SK-N-SH (cell line): ENCODE measurements around the gene IRX2. TPM values are rescaled to one million over a fixed set of nuclear protein-coding genes. Genes with fewer than 3 reads are reported as not detected.

Experiments
- CTCF ChIA-PET: fragments of 300-600, 350-600 bp; formaldehyde crosslinking; extraction: SDS; loops from one replicate; lab custom pipeline; 2021; lab: Yijun Ruan, JAX
- POLR2A ChIA-PET: fragments of 350-600 bp; sonication (Branson Sonifier 250); formaldehyde crosslinking; extraction: SDS; loops from one replicate; lab custom pipeline; 2020; ENCODE audit warnings: antibody characterized with exemption, inconsistent platforms; lab: Yijun Ruan, JAX
- DNase-seq: peaks from one replicate; pipeline ENCODE4 v3.0.0; 2012
- H2AFZ ChIP-seq: fragments of 200-600 bp; sonication (generic); 2 replicates; pipeline ENCODE4 v1.8.1; 2016; ENCODE audit warnings: antibody characterized with exemption, mild to moderate bottlenecking, low read depth
- H3F3A ChIP-seq: fragments of 200-600 bp; sonication (generic); replicated peaks from 2 replicates; pipeline ENCODE3; 2016; ENCODE audit warnings: antibody characterized with exemption, mild to moderate bottlenecking; ENCODE audit not compliant: insufficient read depth
- H3K27ac ChIP-seq, 2 experiments: fragments of 200-500 bp in 1 of 2; fragments of 200-600 bp in 1 of 2; sonication (Bioruptor generic) in 1 of 2; sonication (generic), shearing (Covaris generic) in 1 of 2; 2 replicates each; pipeline versions ENCODE4 v1.5.1 to v1.6.1; 2014 to 2016; ENCODE audit warnings: low read depth in 2 of 2, inconsistent platforms in 1 of 2, low read length in 1 of 2, mild to moderate bottlenecking in 1 of 2, mixed read lengths in 1 of 2
- H3K27me3 ChIP-seq: fragments of 200-600 bp; sonication (generic), shearing (Covaris generic); 2 replicates; pipeline ENCODE4 v1.6.1; 2016; ENCODE audit warnings: mixed run types; ENCODE audit not compliant: insufficient read depth
- H3K36me3 ChIP-seq, 2 experiments: fragments of 200-500 bp in 1 of 2; fragments of 200-600 bp in 1 of 2; sonication (Bioruptor generic) in 1 of 2; sonication (generic) in 1 of 2; replicated peaks in 1 of 2; 2 replicates each; pipeline versions ENCODE3 to v1.5.1; 2014 to 2016; ENCODE audit warnings: low read length in 1 of 2, mild to moderate bottlenecking in 1 of 2; ENCODE audit not compliant: insufficient read depth in 2 of 2, control insufficient read depth in 1 of 2
- H3K4me1 ChIP-seq, 2 experiments: fragments of 200-500 bp in 1 of 2; fragments of 200-600 bp in 1 of 2; sonication (Bioruptor generic) in 1 of 2; sonication (generic), shearing (Covaris generic) in 1 of 2; 2 replicates each; pipeline versions ENCODE4 v1.5.1 to v1.6.1; 2014 to 2016; ENCODE audit warnings: low read depth in 1 of 2, low read length in 1 of 2, mixed run types in 1 of 2; ENCODE audit not compliant: insufficient read depth in 2 of 2, control insufficient read depth in 1 of 2
- H3K4me2 ChIP-seq: fragments of 200-600 bp; sonication (generic), shearing (Covaris generic); 2 replicates; pipeline ENCODE4 v1.6.1; 2017; ENCODE audit warnings: mixed run types
- H3K4me3 ChIP-seq, 2 experiments: fragments of 200-500 bp in 1 of 2; fragments of 200-600 bp in 1 of 2; sonication (Bioruptor generic) in 1 of 2; sonication (generic), shearing (Covaris generic) in 1 of 2; 2 replicates each; pipeline versions ENCODE4 v1.5.1 to v1.8.1; 2014 to 2016; ENCODE audit warnings: low read depth in 2 of 2, inconsistent platforms in 1 of 2, low read length in 1 of 2, mild to moderate bottlenecking in 1 of 2, mixed read lengths in 1 of 2, moderate library complexity in 1 of 2
- H3K79me2 ChIP-seq: fragments of 200-600 bp; sonication (generic); 2 replicates; pipeline ENCODE4 v1.8.1; 2017; ENCODE audit warnings: mild to moderate bottlenecking; ENCODE audit not compliant: insufficient read depth
- H3K9ac ChIP-seq: fragments of 200-600 bp; sonication (generic); 2 replicates; pipeline ENCODE4 v1.6.1; 2017; ENCODE audit warnings: mixed run types
- H3K9me2 ChIP-seq: fragments of 200-600 bp; sonication (generic); 2 replicates; pipeline ENCODE4 v1.6.1; 2017; ENCODE audit warnings: mixed run types
- H3K9me3 ChIP-seq: fragments of 200-600 bp; sonication (generic); 2 replicates; pipeline ENCODE4 v1.6.1; 2017; ENCODE audit warnings: mixed run types, mild to moderate bottlenecking, moderate library complexity
- H4K20me1 ChIP-seq: fragments of 200-600 bp; sonication (generic); 2 replicates; pipeline ENCODE4 v1.6.1; 2017; ENCODE audit warnings: mild to moderate bottlenecking, mixed run types; ENCODE audit not compliant: insufficient read depth
- CHD2 ChIP-seq: fragments of 150-350 bp; IDR thresholded peaks from 2 replicates; pipeline ENCODE4 v1.6.1; 2018; ENCODE audit warnings: low read length; ENCODE audit not compliant: partially characterized antibody
- CTCF ChIP-seq: fragments of 200-600 bp; sonication (generic); IDR thresholded peaks from 2 replicates; pipeline ENCODE4 v1.6.1; 2017; ENCODE audit warnings: antibody characterized with exemption, mild to moderate bottlenecking, moderate library complexity
- EP300 ChIP-seq, 2 experiments: IDR thresholded peaks; 2 replicates each; pipeline versions ENCODE4 v1.4.0 to v1.6.1; 2012; ENCODE audit warnings: borderline replicate concordance in 1 of 2, low read depth in 1 of 2, low read length in 1 of 2
- EZH2phosphoT487 ChIP-seq: fragments of 200-600 bp; sonication (generic); IDR thresholded peaks from 2 replicates; pipeline ENCODE4 v1.6.1; 2017; ENCODE audit warnings: low read depth, mixed run types, mild to moderate bottlenecking, antibody characterized with exemption, moderate library complexity, borderline replicate concordance
- FOSL2 ChIP-seq: IDR thresholded peaks from 2 replicates; pipeline ENCODE4 v1.4.0; 2012; ENCODE audit warnings: low read depth, mild to moderate bottlenecking, moderate library complexity, borderline replicate concordance
- FOXJ3 ChIP-seq: sonication (generic); formaldehyde crosslinking; IDR thresholded peaks from 2 replicates; pipeline ENCODE4 v1.5.1; 2020; ENCODE audit warnings: mild to moderate bottlenecking, missing genetic modification reagents
- MAX ChIP-seq: IDR thresholded peaks from 2 replicates; pipeline ENCODE4 v1.4.0; 2012; ENCODE audit warnings: low read depth
- NRF1 ChIP-seq: IDR thresholded peaks from 2 replicates; pipeline ENCODE4 v1.6.1; 2012; ENCODE audit warnings: low read depth, mild to moderate bottlenecking, low read length
- PBX3 ChIP-seq: IDR thresholded peaks from 2 replicates; pipeline ENCODE4; 2012
- RAD21 ChIP-seq: IDR thresholded peaks from 2 replicates; pipeline ENCODE4 v1.6.1; 2012; ENCODE audit warnings: mild to moderate bottlenecking, low read length
- RCOR1 ChIP-seq: fragments of 150-350 bp; IDR thresholded peaks from 2 replicates; pipeline ENCODE4 v1.6.1; 2017; ENCODE audit warnings: antibody characterized with exemption, low read length
- TAF1 ChIP-seq: IDR thresholded peaks from 2 replicates; pipeline ENCODE4 v1.6.1; 2012; ENCODE audit warnings: low read depth, mild to moderate bottlenecking, low read length, moderate library complexity, borderline replicate concordance
- WGBS: methylation state at CpG from one replicate; pipeline ENCODE4 v1.1.6; 2017; ENCODE audit warnings: low lambda C conversion rate; 5-methylcytosine and 5-hydroxymethylcytosine counted together
- polyA plus RNA-seq, 3 experiments: library from polyadenylated mRNA; depleted of rRNA; stranded (reverse); fragments of >200 nt; gene quantifications; 2 replicates each; pipeline ENCODE4 v1.2.3, GENCODE V29; 2012

IRX2 gene
- polyA plus RNA-seq, 1 of the 3 experiments (the other 2 are of a cell fraction) = not detected

GRCh38 chr5:2721385-2722138, 29.9 kb downstream of the IRX2 start:
- H3K9me2 ChIP-seq = no peaks in the 10 kb centered on the region
- TF ChIP-seq CHD2 = no peak
- no peak for TF ChIP-seq EP300 (IDR thresholded peaks at IDR 0.05; ENCODE audit: borderline replicate concordance in 1 of 2, low read depth in 1 of 2, low read length in 1 of 2)
- TF ChIP-seq FOSL2 = no peak
- no peak for TF ChIP-seq EZH2phosphoT487
- no peak for TF ChIP-seq RCOR1
- TF ChIP-seq CTCF = no peak
- no peak for TF ChIP-seq NRF1
- TF ChIP-seq RAD21 = no peak
- H3F3A ChIP-seq = no peaks in the 10 kb centered on the region
- no peak overlapping the region for H3K4me2 ChIP-seq
- peaks cover 15% of the 10 kb centered on the region; the same call in 1 of the 2 replicates for H3K27me3 ChIP-seq
- no peak overlapping the region for H2AFZ ChIP-seq
- no peak overlapping the region for H3K4me3 ChIP-seq
- no peaks in the 10 kb centered on the region for H3K9me3 ChIP-seq
- no peak for DNase-seq
- ChIA-PET CTCF (interaction anchor here (1.0 kb wide), 1 partner anchor 47 kb away, joined by 3 read pairs; no protein-coding TSS in a partner anchor), POLR2A (no interaction called here)
- H3K4me1 ChIP-seq = no peaks in the 10 kb centered on the region
- no peaks in the 10 kb centered on the region for H4K20me1 ChIP-seq
- H3K79me2 ChIP-seq = no peaks in the 10 kb centered on the region
- no peak overlapping the region for H3K27ac ChIP-seq
- WGBS = under 1% methylated on average over 7 of the region's 7 CpGs
- H3K9ac ChIP-seq = no peak overlapping the region
- H3K36me3 ChIP-seq = no peaks in the 10 kb centered on the region

GRCh38 chr5:2719332-2719731, 32.1 kb downstream of the IRX2 start:
- Histone ChIP-seq H3K9me2 (no peaks in the 10 kb centered on the region), H2AFZ (no peak overlapping the region), H3K9ac (no peak overlapping the region), H3K9me3 (no peaks in the 10 kb centered on the region), H3K27ac (no peak overlapping the region), H3K79me2 (no peaks in the 10 kb centered on the region), H4K20me1 (no peaks in the 10 kb centered on the region), H3F3A (no peaks in the 10 kb centered on the region), H3K4me2 (no peak overlapping the region), H3K4me1 (no peaks in the 10 kb centered on the region), H3K4me3 (no peak overlapping the region), H3K36me3 (no peaks in the 10 kb centered on the region), H3K27me3 (no peaks in the 10 kb centered on the region; the same call in 1 of the 2 replicates)
- 8% methylated on average over 6 of the region's 6 CpGs for WGBS
- no peak for TF ChIP-seq EZH2phosphoT487
- no peak for TF ChIP-seq TAF1
- TF ChIP-seq PBX3 = no peak
- no peak for TF ChIP-seq MAX
- no peak for TF ChIP-seq FOXJ3 (CRISPR knock-in tag)
- ChIA-PET POLR2A (no interaction called here), CTCF (no interaction called here)
- DNase-seq = no peak
